GM18511 (cell line): Measurements from ENCODE around the gene FOXL2.

Source experiments
- ATAC-seq: cut with Tn5 transposase; IDR thresholded peaks from one replicate; pipeline ENCODE4 v1.9.1; 2021; ENCODE audit warnings: mild to moderate bottlenecking, moderate library complexity; ENCODE audit not compliant: unreplicated experiment

The FOXL2 gene

DNA sequence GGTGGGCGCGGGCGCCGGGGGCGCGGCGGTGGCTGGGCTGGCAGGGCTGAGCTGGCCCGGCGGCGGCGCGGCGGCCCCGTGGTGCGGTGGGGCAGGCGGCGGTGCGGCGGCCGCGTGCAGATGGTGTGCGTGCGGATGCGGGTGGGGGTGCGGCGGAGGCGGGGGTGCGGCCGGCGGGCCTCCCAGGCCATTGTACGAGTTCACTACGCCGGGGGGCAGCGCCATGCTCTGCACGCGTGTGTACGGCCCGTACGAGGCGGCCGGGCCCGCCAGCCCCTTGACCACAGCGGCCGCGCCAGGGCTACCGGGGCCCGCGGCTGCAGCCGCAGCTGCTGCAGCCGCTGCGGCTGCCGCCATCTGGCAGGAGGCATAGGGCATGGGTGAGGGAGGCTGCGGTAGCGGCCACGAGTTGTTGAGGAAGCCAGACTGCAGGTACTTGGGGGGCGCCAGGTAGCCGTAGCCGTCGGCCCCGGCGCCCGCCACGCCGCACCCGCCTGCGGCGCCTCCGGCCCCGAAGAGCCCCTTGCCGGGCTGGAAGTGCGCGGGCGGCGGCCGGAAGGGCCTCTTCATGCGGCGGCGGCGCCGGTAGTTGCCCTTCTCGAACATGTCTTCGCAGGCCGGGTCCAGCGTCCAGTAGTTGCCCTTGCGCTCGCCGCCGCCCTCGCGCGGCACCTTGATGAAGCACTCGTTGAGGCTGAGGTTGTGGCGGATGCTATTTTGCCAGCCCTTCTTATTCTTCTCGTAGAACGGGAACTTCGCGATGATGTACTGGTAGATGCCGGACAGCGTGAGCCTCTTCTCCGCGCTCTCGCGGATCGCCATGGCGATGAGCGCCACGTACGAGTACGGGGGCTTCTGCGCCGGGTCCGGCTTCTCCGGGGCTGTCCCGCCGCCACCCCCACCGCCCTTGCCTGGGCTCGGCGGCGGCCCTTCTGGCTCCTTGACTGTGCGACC, 951 bp downstream of the FOXL2 start:
- ATAC-seq, result no peak

DNA sequence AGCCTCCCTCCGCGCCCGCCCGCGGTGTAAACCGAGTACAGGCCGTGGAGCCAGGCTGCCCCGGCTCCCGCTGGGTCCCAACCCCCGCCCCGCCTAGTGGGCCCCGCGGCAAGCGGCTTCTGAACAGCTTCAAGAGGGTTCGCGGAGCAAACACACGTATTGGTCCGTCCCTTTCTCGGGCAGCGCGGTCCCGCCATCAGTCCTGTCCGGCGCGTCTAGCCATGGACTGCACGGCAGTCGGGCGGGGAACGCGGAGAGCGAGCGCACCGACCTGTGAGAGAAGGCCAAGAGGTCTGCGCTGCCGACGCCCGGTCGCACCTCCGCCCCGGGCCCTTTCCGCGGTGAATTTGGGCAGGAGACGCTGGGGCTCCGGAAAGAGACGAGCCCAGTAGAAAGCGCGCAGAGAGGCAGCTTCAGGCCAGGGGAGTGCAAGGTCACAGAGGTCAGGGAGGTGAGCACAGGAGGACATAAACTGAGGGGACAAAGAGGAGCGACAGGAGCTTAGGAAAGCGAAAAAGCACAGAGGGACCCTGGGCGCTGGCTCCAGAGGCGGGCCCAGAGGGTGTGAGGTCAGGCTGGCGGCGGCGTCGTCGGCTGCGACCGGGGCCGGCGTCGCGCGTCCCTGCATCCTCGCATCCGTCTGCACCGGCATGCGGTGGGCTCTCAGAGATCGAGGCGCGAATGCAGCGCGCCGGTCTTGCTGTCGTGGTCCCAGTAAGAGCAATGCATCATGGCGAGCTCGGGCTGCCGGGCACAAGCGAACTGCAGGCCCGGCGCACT, 1.8 kb downstream of the FOXL2 start:
- ATAC-seq, result no peak

DNA sequence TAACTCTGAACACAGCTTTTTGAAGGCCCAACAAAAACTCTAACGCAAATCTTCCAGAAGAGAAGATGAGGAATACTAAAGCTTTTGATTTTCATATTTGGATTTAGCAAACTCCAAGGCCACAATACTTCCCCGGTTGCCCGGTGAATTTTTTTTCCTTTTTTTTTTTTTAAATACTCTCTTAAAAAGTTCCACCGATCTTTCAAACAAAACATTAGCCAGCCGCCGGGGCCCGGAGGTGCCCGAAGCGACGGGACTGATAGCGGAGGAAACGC, 2.3 kb downstream of the FOXL2 start:
- no peak for ATAC-seq

DNA sequence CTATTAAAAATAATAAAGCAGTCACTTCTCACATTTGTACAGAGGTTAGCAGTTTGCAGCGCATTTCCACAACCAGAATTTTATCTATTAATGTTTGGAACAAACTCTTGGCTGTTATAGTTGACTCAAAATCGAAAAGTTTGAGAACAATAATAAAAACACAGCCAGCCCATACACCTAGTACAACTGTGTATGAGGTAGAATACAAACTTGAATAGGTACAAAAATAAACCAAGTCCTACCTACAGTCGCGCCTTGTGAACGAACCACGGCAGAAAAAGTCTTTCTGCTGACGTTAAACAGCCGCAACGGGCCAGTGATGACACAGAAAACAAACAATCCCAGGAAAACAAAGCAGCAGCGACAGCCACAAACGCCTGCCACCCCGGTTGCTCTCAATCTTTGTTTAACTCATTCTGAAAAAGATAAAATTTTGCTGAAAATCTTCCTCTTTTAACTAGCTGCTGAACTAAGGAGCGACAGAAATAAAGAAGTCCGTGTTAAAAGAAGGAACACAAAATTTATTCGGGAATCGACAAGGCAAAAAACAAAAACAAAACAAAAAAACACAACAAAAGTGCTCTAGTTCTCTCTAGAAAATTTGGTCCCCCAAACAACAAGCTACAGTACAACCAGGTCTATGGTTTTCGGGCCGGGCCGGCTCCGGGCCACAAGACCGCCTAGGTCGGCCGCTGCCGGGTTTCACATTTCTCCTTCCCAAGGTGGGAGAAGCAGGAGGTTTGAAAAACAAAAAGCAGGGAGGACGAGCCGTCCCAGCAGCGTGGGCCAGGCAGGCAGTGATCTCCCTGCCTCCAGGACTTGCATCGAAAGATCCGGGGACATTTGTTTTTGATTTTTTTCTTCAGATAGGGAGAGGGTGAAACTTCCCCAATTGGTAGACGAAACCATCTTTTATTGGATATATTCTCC, 2.9 kb downstream of the FOXL2 start:
- ATAC-seq, result no peak

DNA sequence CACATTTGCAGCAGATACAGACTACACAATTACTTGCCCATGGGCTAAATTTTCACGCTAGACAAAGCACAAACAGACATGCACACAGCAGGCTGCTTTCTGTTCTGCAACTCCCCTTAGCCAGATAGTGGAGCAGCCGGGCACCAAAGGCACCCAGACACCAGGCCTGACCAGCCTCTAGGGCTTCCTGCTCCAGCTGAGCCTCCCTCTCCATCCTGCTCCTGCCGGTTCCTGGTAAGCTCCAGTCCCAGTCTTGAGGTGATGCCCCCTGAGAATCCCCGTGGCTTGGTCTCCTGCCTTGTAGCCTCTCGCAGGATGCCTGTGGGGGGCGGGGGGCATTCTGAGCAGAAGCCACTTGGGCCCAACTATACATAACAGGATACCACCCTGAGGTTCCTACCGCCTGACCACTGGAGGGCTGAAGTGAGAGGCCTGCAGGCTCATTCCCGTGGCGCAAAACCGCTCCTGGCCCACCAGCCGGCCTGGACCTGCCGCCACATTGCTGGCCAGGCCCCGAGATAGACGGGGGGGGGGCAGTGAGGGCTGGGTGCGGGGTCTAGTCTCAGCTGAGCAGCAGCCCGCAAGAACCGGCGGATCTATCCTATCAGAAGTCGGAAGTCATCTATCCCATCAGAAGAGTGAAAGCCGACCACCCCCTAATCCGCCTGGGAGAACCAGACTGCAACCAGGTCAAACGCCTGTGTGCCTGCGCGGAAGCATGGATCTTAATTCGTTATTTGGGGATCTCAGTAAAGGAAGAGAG, 3.9 kb downstream of the FOXL2 start:
- ATAC-seq, result no peak

GRCh38 chr3:138942271-138942670, 4.7 kb downstream of the FOXL2 start:
- ATAC-seq, result no peak

DNA sequence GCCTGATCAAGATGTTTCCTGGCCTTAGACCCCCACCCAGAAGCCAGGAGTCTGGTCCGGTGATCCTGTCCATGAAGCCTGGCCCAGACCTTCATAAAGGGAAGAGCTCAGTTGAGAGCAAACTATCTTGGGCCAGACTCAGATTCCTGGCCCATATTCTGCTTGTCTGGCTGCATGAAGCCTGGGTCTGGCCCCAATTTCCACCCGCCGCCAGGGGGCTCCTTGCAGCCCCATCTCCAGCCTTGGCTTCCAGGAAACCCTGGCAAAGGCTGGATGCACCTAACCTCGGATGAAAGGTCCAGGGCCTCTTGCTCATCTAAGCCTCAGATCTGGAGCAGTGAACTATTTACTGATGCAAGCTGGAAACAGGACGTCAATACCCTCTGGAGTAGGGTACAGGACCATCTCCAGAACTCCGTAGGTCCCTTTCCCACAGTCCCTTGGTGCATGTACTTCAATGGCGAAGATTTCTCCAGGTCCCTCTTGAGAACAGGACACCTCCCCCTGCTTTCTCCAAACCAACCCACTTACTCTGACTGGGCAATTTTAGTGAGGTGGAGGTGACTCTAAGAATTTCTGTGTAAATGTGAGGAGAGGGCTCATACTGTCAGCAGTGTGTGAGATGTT, 5.6 kb downstream of the FOXL2 start:
- ATAC-seq, result no peak

GRCh38 chr3:138940446-138940845, 6.5 kb downstream of the FOXL2 start:
- ATAC-seq, result no peak

- ATAC-seq, result no peak
These were observed 7.2 kb downstream of the FOXL2 start for GRCh38 chr3:138939561-138940241.

DNA sequence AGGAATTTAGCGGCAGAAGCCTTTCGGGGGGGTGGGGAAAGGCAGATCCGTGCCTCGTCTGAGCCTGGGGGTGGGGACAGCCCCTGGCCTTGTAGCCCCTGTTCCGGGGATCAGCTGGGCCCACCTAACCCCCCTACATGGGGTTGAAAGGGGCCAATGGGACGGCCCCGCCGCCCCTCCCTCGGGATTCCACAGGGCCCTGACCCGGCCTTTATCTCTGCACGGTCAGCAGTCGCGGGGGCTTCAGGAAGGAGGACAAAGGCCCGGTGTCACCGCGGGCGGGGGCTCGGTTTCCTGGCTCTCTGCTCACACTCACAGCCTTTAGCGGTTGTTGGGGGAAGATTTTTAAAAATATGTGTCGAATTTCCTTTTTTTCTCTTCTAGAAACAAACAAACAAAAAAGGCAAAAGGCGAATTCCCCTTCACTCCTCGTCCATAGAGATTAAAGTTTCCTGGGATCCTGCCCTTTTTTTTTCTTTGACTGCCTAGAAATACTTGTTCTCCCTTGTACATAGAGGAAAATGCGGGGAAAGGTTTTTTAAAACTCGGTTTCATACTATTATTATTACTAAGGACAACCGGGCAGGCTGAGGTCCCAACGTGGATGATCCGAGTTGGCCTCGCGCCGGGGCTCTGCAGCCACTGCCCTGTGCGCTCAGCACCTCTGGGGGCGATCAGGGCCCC, 7.9 kb downstream of the FOXL2 start:
- ATAC-seq, result no peak

DNA sequence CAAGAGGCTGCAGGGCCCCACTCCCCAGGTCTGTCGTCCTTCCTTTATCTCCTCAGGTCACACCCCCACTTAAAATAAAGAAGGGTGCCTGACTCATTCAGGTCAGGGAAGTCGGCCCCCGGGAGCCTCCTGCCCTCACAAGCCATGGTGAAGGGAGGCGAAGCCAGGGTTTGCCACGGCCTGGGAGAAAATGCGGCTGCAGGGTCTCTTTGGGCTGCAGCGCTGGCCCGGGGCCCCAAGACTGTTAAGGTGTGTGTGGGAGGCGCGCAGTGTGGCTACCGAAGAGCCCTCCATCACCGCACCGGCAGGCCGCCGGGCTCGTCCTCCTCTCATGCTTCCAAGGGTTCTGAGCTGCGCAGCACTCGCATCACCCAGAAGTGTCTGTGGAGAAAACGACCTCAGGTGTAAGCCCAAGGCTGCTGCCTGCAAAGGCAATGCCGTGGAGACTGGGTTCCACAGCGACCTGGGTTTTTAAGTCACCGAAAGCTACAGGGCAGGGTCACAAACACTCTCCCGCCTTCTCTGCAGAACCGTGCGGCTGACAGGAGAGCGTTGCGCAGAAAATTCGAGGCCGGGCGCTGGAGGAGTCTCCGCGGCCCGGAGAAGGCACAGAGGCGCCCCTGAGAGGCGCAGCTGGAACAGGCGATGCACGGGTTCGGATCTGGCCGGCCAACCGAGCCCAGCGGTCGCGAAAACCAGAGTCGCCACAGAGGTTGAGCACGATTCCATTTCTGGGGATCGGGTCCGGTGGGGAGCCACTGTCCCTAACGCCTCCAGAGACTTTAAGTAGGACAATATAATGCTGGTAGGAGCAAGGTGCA, 8.7 kb downstream of the FOXL2 start:
- no peak for ATAC-seq

DNA sequence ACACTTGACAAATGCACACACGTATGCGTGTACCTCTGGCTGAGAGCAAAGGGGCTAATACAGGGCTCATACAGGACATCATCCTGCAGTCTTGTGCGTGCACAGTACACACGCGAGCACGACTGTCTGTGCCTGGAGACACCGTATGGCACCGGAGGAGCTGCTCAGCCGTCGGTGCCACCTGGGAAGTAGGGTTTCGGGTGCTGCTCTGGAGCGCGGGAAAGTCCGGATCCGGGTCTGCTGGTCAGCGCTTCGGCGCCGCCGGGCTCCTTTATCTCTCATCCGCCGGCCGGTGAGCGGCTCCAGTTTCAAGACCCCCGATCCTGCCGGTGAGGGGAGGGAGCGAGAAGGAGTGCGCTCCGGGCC, 9.3 kb downstream of the FOXL2 start:
- no peak for ATAC-seq

GRCh38 chr3:138936741-138937689, 9.9 kb downstream of the FOXL2 start:
- ATAC-seq, result no peak

DNA sequence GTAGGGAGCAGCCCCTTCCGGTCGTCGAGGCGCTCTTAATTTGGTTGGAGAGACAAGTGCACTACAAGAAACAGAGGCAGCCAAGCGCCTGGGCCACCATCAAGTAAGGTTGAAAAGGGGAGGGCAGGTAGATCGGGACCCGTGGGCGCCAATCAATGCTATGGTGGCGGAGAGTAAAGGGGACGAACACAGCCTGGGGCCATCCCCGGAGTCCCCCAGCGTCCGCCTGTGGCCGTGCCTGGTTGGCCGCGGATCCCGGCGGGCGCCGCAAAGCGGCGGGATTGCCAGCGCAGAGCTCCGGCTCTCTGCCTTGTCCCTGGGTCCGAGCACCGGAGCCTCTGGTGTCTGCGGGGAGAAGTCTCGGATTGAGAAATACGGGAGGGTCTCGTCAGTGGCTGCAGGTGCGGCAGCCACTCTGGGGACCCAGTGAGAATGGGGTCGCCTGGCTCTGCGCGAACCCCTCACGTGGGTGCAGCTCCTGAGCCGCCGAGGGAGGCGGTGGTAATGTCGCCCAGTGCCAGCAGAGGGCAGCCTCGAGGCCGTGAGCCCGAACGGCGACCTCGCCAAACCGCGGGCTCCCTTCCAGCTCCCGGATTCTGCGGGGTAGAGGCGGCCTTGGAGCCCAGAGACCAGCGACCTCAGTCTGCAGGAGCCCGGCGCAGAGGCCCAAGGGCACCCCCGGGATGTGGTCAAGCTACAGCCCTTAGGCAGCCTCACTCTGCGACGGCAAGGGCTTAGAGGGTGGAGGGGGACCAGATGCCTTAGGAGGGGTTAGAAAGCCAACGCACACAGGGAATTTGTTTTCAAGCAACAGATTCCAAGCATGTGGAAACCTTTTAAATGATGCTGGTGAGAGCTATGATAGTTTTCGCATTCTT, 10.8 kb downstream of the FOXL2 start:
- ATAC-seq, result peak; percentile 78

GRCh38 chr3:138935505-138935862, 11.5 kb downstream of the FOXL2 start:
- no peak for ATAC-seq
